HFFc6 (cell line): ENCODE data around the gene USH2A. TPM values are rescaled to one million over a fixed set of nuclear protein-coding genes. Genes with fewer than 3 reads are reported as not detected.

Experiments used
- DNase-seq: peaks from one replicate; pipeline ENCODE4 v3.0.0-alpha.2; 2018
- H3K27ac Mint-ChIP-seq: 2 replicates; pipeline ENCODE4 v1.8.0; 2020; ENCODE audit warnings: mild to moderate bottlenecking, mixed read lengths
- H3K27me3 Mint-ChIP-seq: 2 replicates; pipeline ENCODE4 v1.8.0; 2021; ENCODE audit warnings: mild to moderate bottlenecking, moderate library complexity, mixed read lengths; ENCODE audit not compliant: insufficient read depth
- H3K36me3 Mint-ChIP-seq: 2 replicates; pipeline ENCODE4 v1.8.0; 2021; ENCODE audit warnings: low read depth, mixed read lengths
- H3K4me1 Mint-ChIP-seq: 2 replicates; pipeline ENCODE4 v1.8.0; 2020; ENCODE audit warnings: low read depth, mixed read lengths
- H3K4me3 Mint-ChIP-seq: 2 replicates; pipeline ENCODE4 v1.8.0; 2020; ENCODE audit warnings: mild to moderate bottlenecking, moderate library complexity, mixed read lengths
- H3K9me3 Mint-ChIP-seq: 2 replicates; pipeline ENCODE4 v1.8.0; 2020; ENCODE audit warnings: mild to moderate bottlenecking, mixed read lengths
- CTCF ChIP-seq: fragments of 200-600 bp; sonication (generic); IDR thresholded peaks from 2 replicates; pipeline ENCODE4 v1.5.0; 2021; ENCODE audit warnings: antibody characterized with exemption, mild to moderate bottlenecking
- total RNA-seq, 6 experiments: library from RNA; stranded (reverse); fragmentation: NEBNext Ultra II Directional; extraction: Animal tissue kit (Norgen Biotek cat#: 25700); gene quantifications; 2 replicates in 1 of 6; 3 replicates in 5 of 6; pipeline ENCODE4 v1.2.3, GENCODE V29; 2021

USH2A gene
- total RNA-seq, 6 experiments from 2014 or later, result 0.02 to 0.07 (median 0.04) TPM

GRCh38 chr1:216314379-216315095, 108.7 kb downstream of the USH2A start:
- peaks cover 1% of the 10 kb centered on the region; the same call in 1 of the 2 replicates for H3K27me3 Mint-ChIP-seq
- peaks cover 36% of the 10 kb centered on the region for H3K4me1 Mint-ChIP-seq
- no peak overlapping the region for H3K27ac Mint-ChIP-seq
- no peaks in the 10 kb centered on the region for H3K9me3 Mint-ChIP-seq
- no peak for TF ChIP-seq CTCF
- no peak for DNase-seq
- no peaks in the 10 kb centered on the region for H3K36me3 Mint-ChIP-seq
- H3K4me3 Mint-ChIP-seq, result no peak overlapping the region

GRCh38 chr1:216310776-216311175, 112.5 kb downstream of the USH2A start:
- H3K9me3 Mint-ChIP-seq, result no peaks in the 10 kb centered on the region
- H3K27me3 Mint-ChIP-seq, result peaks cover 1% of the 10 kb centered on the region; the same call in 1 of the 2 replicates
- peaks cover 36% of the 10 kb centered on the region for H3K4me1 Mint-ChIP-seq
- no peaks in the 10 kb centered on the region for H3K36me3 Mint-ChIP-seq
- H3K4me3 Mint-ChIP-seq, result no peak overlapping the region
- peak; percentile 27 for DNase-seq
- H3K27ac Mint-ChIP-seq, result no peak overlapping the region
- peak; percentile 79 for TF ChIP-seq CTCF

GRCh38 chr1:216306830-216307229, 116.4 kb downstream of the USH2A start:
- Mint-ChIP-seq H3K4me3 (no peak overlapping the region), H3K27ac (no peak overlapping the region), H3K27me3 (no peaks in the 10 kb centered on the region)

GRCh38 chr1:216303690-216304089, 119.6 kb downstream of the USH2A start:
- no peak for TF ChIP-seq CTCF
- H3K9me3 Mint-ChIP-seq, result no peaks in the 10 kb centered on the region
- H3K27ac Mint-ChIP-seq, result no peak overlapping the region
- no peak overlapping the region for H3K4me3 Mint-ChIP-seq
- no peak for DNase-seq
- no peaks in the 10 kb centered on the region for H3K36me3 Mint-ChIP-seq
- H3K27me3 Mint-ChIP-seq, result no peaks in the 10 kb centered on the region; the same call in 1 of the 2 replicates
- H3K4me1 Mint-ChIP-seq, result peaks cover 5% of the 10 kb centered on the region; the same call in 1 of the 2 replicates

More at GRCh38 chr1:216306830-216307229, 116.4 kb downstream of the USH2A start:
- no peak for DNase-seq
- peaks cover 9% of the 10 kb centered on the region for H3K4me1 Mint-ChIP-seq
- no peaks in the 10 kb centered on the region for H3K36me3 Mint-ChIP-seq
- H3K9me3 Mint-ChIP-seq, result no peaks in the 10 kb centered on the region
- no peak for TF ChIP-seq CTCF

- H3K27ac Mint-ChIP-seq, result no peak overlapping the region
- DNase-seq, result peak; percentile 25
These were observed 129.6 kb downstream of the USH2A start for GRCh38 chr1:216293683-216294082.

More at GRCh38 chr1:216293683-216294082, 129.6 kb downstream of the USH2A start:
- Mint-ChIP-seq H3K4me3 (no peak overlapping the region), H3K36me3 (no peaks in the 10 kb centered on the region), H3K9me3 (no peaks in the 10 kb centered on the region), H3K4me1 (peaks cover 8% of the 10 kb centered on the region), H3K27me3 (no peaks in the 10 kb centered on the region)
- no peak for TF ChIP-seq CTCF
